GM12878 (cell line): ENCODE results near the gene PAX7. TPM values are rescaled to one million over a fixed set of nuclear protein-coding genes. Genes with fewer than 3 reads are reported as not detected.

Source experiments
- ATAC-seq: fragments of 200-7000 bp; cut with Tn5 transposase; 3 replicates; pipeline ENCODE4 v1.9.1; 2020; ENCODE audit warnings: mild to moderate bottlenecking, moderate library complexity
- BruUV-seq: library from RNA; stranded (reverse); fragments of 400-500 nt; replicated peaks from 2 replicates; lab custom pipeline; 2021; lab: Mats Ljungman, UMichigan
- CTCF ChIA-PET: fragments of 300-600 bp; sonication (Branson Sonifier 250); formaldehyde crosslinking; extraction: SDS; loops from one replicate; lab custom pipeline; 2021; ENCODE audit warnings: inconsistent platforms; lab: Yijun Ruan, JAX
- POLR2A ChIA-PET: fragments of 350-600 bp; formaldehyde crosslinking; extraction: SDS; loops from one replicate; lab custom pipeline; 2021; ENCODE audit warnings: inconsistent platforms; lab: Charles Lee
- RAD21 ChIA-PET: fragments of 300-600 bp; sonication (Branson Sonifier 250); formaldehyde crosslinking; loops from one replicate; lab custom pipeline; 2023; ENCODE audit warnings: antibody characterized with exemption; ENCODE audit not compliant: unreplicated experiment; lab: Charles Lee
- SMC1A ChIA-PET: fragments of 300-600 bp; sonication (Branson Sonifier 250); formaldehyde crosslinking; loops from one replicate; lab custom pipeline; 2023; ENCODE audit not compliant: unreplicated experiment, uncharacterized antibody; lab: Charles Lee
- DNase-seq: peaks from one replicate; pipeline ENCODE4 v3.0.0-alpha.2; 2011; ENCODE audit warnings: low read depth, low spot score
- FAIRE-seq: peaks from 3 replicates; lab custom pipeline; 2011; peaks lifted over from hg19 to GRCh38; lab: Jason Lieb, UNC
- H2AFZ ChIP-seq: 2 replicates; pipeline ENCODE4 v1.6.0; 2011; ENCODE audit warnings: low read depth, low read length, control low read depth; ENCODE audit not compliant: control insufficient read depth
- H3K27ac ChIP-seq: 2 replicates; pipeline ENCODE4 v1.5.1; 2011; ENCODE audit warnings: control low read depth; ENCODE audit not compliant: control insufficient read depth, insufficient read depth
- H3K27me3 ChIP-seq, 2 experiments: replicated peaks in 1 of 2; 2 replicates each; pipeline versions ENCODE4 v1.6.0 to v1.6.1; 2011; ENCODE audit warnings: low read length in 1 of 2; ENCODE audit not compliant: control insufficient read depth in 2 of 2, insufficient read depth in 2 of 2
- H3K36me3 ChIP-seq, 2 experiments: 2 replicates each; pipeline ENCODE4 v1.5.1; 2011; ENCODE audit warnings: low read length in 1 of 2; ENCODE audit not compliant: control insufficient read depth in 2 of 2, insufficient read depth in 2 of 2
- H3K4me1 ChIP-seq: 2 replicates; pipeline ENCODE4 v1.6.1; 2011; ENCODE audit warnings: mild to moderate bottlenecking, low read length, moderate library complexity, mixed read lengths; ENCODE audit not compliant: control insufficient read depth, insufficient read depth
- H3K4me2 ChIP-seq: 2 replicates; pipeline ENCODE4 v1.6.0; 2011; ENCODE audit warnings: control low read depth; ENCODE audit not compliant: control insufficient read depth, insufficient read depth
- H3K4me3 ChIP-seq: fragments of 200-600 bp; sonication (generic); 2 replicates; pipeline ENCODE4 v1.5.1; 2016
- H3K79me2 ChIP-seq: 2 replicates; pipeline ENCODE4 v1.6.0; 2011; ENCODE audit warnings: low read length; ENCODE audit not compliant: control insufficient read depth, insufficient read depth
- H3K9ac ChIP-seq: 2 replicates; pipeline ENCODE4 v1.8.0; 2011; ENCODE audit warnings: low read length, control low read depth, mixed read lengths; ENCODE audit not compliant: control insufficient read depth, insufficient read depth
- H3K9me3 ChIP-seq: replicated peaks from 3 replicates; pipeline ENCODE4 v1.5.1; 2011; ENCODE audit warnings: mild to moderate bottlenecking, low read length; ENCODE audit not compliant: control insufficient read depth, insufficient read depth
- H4K20me1 ChIP-seq: 2 replicates; pipeline ENCODE4 v1.6.0; 2011; ENCODE audit not compliant: control insufficient read depth, insufficient read depth
- CBX3 ChIP-seq: fragments of 200-600 bp; sonication (generic); IDR thresholded peaks from 2 replicates; pipeline ENCODE4 v1.6.1; 2016; ENCODE audit warnings: low read depth, borderline replicate concordance
- CHD2 ChIP-seq: IDR thresholded peaks from 2 replicates; pipeline ENCODE4 v1.6.1; 2011; ENCODE audit warnings: low read depth, low read length, improper control_type of control experiment, borderline replicate concordance
- HCFC1 ChIP-seq: fragments of 150-350 bp; IDR thresholded peaks from 2 replicates; pipeline ENCODE4 v1.6.1; 2014; ENCODE audit warnings: low read length
- SPI1 ChIP-seq: IDR thresholded peaks from 2 replicates; pipeline ENCODE4 v1.6.1; 2011; ENCODE audit warnings: low read depth, mild to moderate bottlenecking, low read length, moderate library complexity, borderline replicate concordance; ENCODE audit not compliant: insufficient read depth
- SREBF2 ChIP-seq: IDR thresholded peaks from 2 replicates; pipeline ENCODE4 v1.6.1; 2012; ENCODE audit warnings: mild to moderate bottlenecking, low read length
- ZNF384 ChIP-seq: IDR thresholded peaks from 2 replicates; pipeline ENCODE4 v1.6.1; 2012; ENCODE audit warnings: low read depth, mild to moderate bottlenecking, low read length, improper control_type of control experiment, borderline replicate concordance
- WGBS: methylation state at CpG from one replicate; pipeline ENCODE4 v1.1.6; 2016; ENCODE audit warnings: low lambda C conversion rate; ENCODE audit not compliant: insufficient replicate concordance, insufficient coverage; ENCODE audit errors: missing lambda C conversion rate; 5-methylcytosine and 5-hydroxymethylcytosine counted together
- in situ Hi-C: fragments of 300-500 bp; cut with MboI; formaldehyde crosslinking; loops from 9 replicates; pipeline ENCODE4 v1.14.3; 2018; ENCODE audit warnings: mixed read lengths
- intact Hi-C: fragments of 100-400 bp; cut with micrococcal nuclease; formaldehyde crosslinking; loops from one replicate; pipeline ENCODE4 v1.14.2; 2022; ENCODE audit not compliant: unreplicated experiment
- polyA plus RNA-seq, 11 experiments: library from polyadenylated mRNA; depleted of rRNA in 4 of 11; unstranded in 6 of 11; stranded (reverse) in 5 of 11; fragments of >200 nt; fragmentation: Nextera tagmentation in 4 of 11; fragmentation: Illumina TruSeq in 1 of 11; extraction: Ambion mirVana in 4 of 11; extraction: Trizol in 1 of 11; gene quantifications; 1 replicate in 1 of 11; 2 replicates in 10 of 11; pipeline versions ENCODE4 v1.2.1 to v1.2.3, GENCODE V29; 2011 to 2016; ENCODE audit warnings: inconsistent platforms in 2 of 11, missing spikeins in 2 of 11, low read depth in 1 of 11
- total RNA-seq, 4 experiments: library from RNA; depleted of rRNA in 3 of 4; stranded (reverse); fragments of >200 nt in 3 of 4; fragmentation: Illumina TruSeq in 1 of 4; extraction: Trizol in 1 of 4; gene quantifications; 2 replicates each; pipeline versions ENCODE4 v1.2.1 to v1.2.3, GENCODE V29; 2013 to 2021
- TF ChIP-seq, protein P1 (sequence below): fragments of 450-650 bp; IDR thresholded peaks from 2 replicates; pipeline ENCODE4 v1.6.1; 2017; ENCODE audit warnings: mild to moderate bottlenecking, moderate library complexity

Gene PAX7
- total and polyA plus RNA-seq, 10 of the 15 experiments (the other 5 are each of a cell fraction or from before 2014, with no cell fraction given), result not detected

DNA sequence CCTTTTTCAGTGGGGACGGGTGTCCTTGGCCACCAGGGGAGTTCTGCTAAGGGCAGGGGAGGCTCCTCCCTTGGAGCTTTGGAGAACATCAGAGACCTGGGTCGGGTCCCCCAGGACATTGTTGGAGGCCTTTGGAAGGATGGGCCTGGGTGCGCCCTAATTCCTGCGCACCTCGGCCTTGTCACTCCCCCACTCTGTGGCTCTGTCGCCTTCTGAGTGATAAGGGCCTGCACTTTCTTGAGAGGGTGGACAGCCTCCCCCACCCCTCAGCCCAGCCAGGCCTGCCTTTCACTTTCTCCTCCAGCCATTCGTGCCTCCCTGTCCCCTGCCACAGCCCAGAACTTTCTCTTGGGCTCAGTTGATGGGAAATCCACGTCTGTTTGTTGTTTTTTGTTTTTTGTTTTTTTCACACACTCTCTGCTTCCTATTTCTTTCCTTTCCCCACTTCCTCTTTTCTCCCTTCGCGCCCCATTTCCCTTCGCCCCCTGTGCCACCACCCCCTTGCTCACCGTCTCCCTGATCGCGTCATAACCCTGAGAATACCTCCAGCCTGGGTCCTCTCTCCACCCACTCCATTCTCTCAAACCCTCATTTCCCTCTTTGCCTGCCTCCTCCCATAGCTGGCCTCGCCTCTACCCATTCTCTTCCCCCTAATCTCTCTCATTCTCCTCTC lies 85.6 kb downstream of the PAX7 start:
- no peak overlapping the region for H2AFZ ChIP-seq
- POLR2A ChIA-PET, result no interaction called here
- H3K27ac ChIP-seq, result no peak overlapping the region
- intact Hi-C loops (no loop called here), in situ Hi-C loops (no loop called here)
- H4K20me1 ChIP-seq, result no peaks in the 10 kb centered on the region
- peaks cover 14 to 15% of the 10 kb centered on the region in 2 experiments; a peak in 3 of 4 replicates for H3K27me3 ChIP-seq
- no TSS peak for BruUV-seq
- TF ChIP-seq, protein P1, sequence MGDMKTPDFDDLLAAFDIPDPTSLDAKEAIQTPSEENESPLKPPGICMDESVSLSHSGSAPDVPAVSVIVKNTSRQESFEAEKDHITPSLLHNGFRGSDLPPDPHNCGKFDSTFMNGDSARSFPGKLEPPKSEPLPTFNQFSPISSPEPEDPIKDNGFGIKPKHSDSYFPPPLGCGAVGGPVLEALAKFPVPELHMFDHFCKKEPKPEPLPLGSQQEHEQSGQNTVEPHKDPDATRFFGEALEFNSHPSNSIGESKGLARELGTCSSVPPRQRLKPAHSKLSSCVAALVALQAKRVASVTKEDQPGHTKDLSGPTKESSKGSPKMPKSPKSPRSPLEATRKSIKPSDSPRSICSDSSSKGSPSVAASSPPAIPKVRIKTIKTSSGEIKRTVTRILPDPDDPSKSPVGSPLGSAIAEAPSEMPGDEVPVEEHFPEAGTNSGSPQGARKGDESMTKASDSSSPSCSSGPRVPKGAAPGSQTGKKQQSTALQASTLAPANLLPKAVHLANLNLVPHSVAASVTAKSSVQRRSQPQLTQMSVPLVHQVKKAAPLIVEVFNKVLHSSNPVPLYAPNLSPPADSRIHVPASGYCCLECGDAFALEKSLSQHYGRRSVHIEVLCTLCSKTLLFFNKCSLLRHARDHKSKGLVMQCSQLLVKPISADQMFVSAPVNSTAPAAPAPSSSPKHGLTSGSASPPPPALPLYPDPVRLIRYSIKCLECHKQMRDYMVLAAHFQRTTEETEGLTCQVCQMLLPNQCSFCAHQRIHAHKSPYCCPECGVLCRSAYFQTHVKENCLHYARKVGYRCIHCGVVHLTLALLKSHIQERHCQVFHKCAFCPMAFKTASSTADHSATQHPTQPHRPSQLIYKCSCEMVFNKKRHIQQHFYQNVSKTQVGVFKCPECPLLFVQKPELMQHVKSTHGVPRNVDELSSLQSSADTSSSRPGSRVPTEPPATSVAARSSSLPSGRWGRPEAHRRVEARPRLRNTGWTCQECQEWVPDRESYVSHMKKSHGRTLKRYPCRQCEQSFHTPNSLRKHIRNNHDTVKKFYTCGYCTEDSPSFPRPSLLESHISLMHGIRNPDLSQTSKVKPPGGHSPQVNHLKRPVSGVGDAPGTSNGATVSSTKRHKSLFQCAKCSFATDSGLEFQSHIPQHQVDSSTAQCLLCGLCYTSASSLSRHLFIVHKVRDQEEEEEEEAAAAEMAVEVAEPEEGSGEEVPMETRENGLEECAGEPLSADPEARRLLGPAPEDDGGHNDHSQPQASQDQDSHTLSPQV, result no peak
- TF ChIP-seq SREBF2, result no peak
- TF ChIP-seq HCFC1, result no peak
- no peak for TF ChIP-seq ZNF384
- TF ChIP-seq CHD2, result no peak
- TF ChIP-seq CBX3, result no peak
- TF ChIP-seq SPI1, result peak; percentile 32; the same call in 1 of the 2 replicates
- FAIRE-seq, result no peak
- H3K4me3 ChIP-seq, result no peak overlapping the region
- ATAC-seq, result no peak
- WGBS, result 23% methylated on average over 14 of the region's 15 CpGs
- RAD21 ChIA-PET, result no interaction called here
- no peaks in the 10 kb centered on the region for H3K79me2 ChIP-seq
- CTCF ChIA-PET, result no interaction called here
- H3K9me3 ChIP-seq, result no peaks in the 10 kb centered on the region
- no peak for DNase-seq
- H3K9ac ChIP-seq, result no peak overlapping the region
- SMC1A ChIA-PET, result no interaction called here
- no peak overlapping the region for H3K4me2 ChIP-seq
- H3K36me3 ChIP-seq, result no peaks in the 10 kb centered on the region
- H3K4me1 ChIP-seq, result no peaks in the 10 kb centered on the region
